Heart right ventricle (tissue), 16 donors: ENCODE data around the gene CNTLN. TPM values are rescaled to one million over a fixed set of nuclear protein-coding genes. Genes with fewer than 3 reads are reported as not detected.

ENCODE experiments used
- ATAC-seq, 8 donors: fragments of 200-7000 bp; cut with Tn5 transposase; one replicate each; pipeline ENCODE4 v1.9.1; 2020; ENCODE audit warnings: mild to moderate bottlenecking in 8 of 8, moderate library complexity in 8 of 8, moderate number of reproducible peaks in 1 of 8
- DNase-seq, 2 donors: peaks; one replicate each; pipeline ENCODE4 v3.0.0-alpha.2; 2020
- H3K27ac ChIP-seq, 10 donors: fragments of 200-600 bp; sonication (generic) in 2 of 10; one replicate each; pipeline versions ENCODE4 v1.5.0 to v1.8.0; 2020 to 2022; ENCODE audit warnings: mild to moderate bottlenecking in 3 of 10
- H3K27me3 ChIP-seq, 7 donors: fragments of 200-600 bp; one replicate each; pipeline ENCODE4 v1.8.0; 2021 to 2022; ENCODE audit warnings: mild to moderate bottlenecking in 2 of 7
- H3K36me3 ChIP-seq, 9 donors: fragments of 200-600 bp; sonication (generic) in 1 of 9; one replicate each; pipeline versions ENCODE4 v1.5.0 to v1.8.0; 2020 to 2022; ENCODE audit warnings: mild to moderate bottlenecking in 2 of 9
- H3K4me1 ChIP-seq, 9 donors: fragments of 200-600 bp; sonication (generic) in 1 of 9; one replicate each; pipeline versions ENCODE4 v1.5.0 to v1.8.0; 2020 to 2022; ENCODE audit warnings: mild to moderate bottlenecking in 4 of 9
- H3K4me3 ChIP-seq, 10 donors: fragments of 200-600 bp; sonication (generic) in 2 of 10; one replicate each; pipeline versions ENCODE4 v1.5.0 to v1.8.0; 2020 to 2022; ENCODE audit warnings: mild to moderate bottlenecking in 7 of 10, moderate library complexity in 2 of 10
- H3K9me3 ChIP-seq, 11 donors: fragments of 200-600 bp in 10 of 11; sonication (generic) in 2 of 11; one replicate each; pipeline versions ENCODE4 v1.5.0 to v1.8.0; 2013 to 2022; ENCODE audit warnings: mild to moderate bottlenecking in 2 of 11, control low read depth in 1 of 11, moderate library complexity in 1 of 11
- CTCF ChIP-seq, 9 donors: fragments of 200-600 bp; sonication (generic) in 2 of 9; IDR thresholded peaks; one replicate each; pipeline versions ENCODE4 v1.5.0 to v1.8.0; 2021 to 2022; ENCODE audit warnings: antibody characterized with exemption in 9 of 9, mild to moderate bottlenecking in 5 of 9, moderate library complexity in 1 of 9
- WGBS, 2 donors: extraction: QIAGEN DNeasy Blood & Tissue Kit; methylation state at CpG; one replicate each; pipeline ENCODE4 v1.1.7; 2013; ENCODE audit warnings: inconsistent platforms in 1 of 2; 5-methylcytosine and 5-hydroxymethylcytosine counted together
- intact Hi-C, 10 donors: fragments of 100-400 bp; cut with DNase I; formaldehyde crosslinking; loops; one replicate each; pipeline versions ENCODE4 v1.11.1 to v1.14.2; 2022
- polyA plus RNA-seq, 2 donors: library from polyadenylated mRNA; stranded (reverse); fragments of 200-250 nt; gene quantifications; one replicate each; pipeline ENCODE4 v1.2.3, GENCODE V29; 2013
- total RNA-seq, 10 donors: library from RNA; stranded (reverse); fragmentation: NEBNext Ultra II Directional in 3 of 10; extraction: Animal tissue kit (Norgen Biotek cat#: 25700) in 3 of 10; gene quantifications; one replicate each; pipeline versions ENCODE4 v1.2.1 to v1.2.4, GENCODE V29; 2021 to 2023
- donor health status: Arrhythmogenic right ventricular cardiomyopathy.
- donor health status: ischemic (EF 13 %, LVEDD 7.1; RV severe dilation, severe dysfunction).
- donor health status: healthy with polysubstance abuse.
- donor health status: DM: no; HTN: yes; CAD: no.
- donor health status: DM: no; HTN: no; CAD: no.
- donor health status: ischemic (EF 25% LVEDD 6.9; RV normal size, moderate dysfunction).
- donor health status: ischemic (EF 25% LVEDD 5.7; RV mildly dilated, moderate dysfunction).
- donor health status: healthy.
- donor health status: DM: yes; HTN: yes; CAD: no.
- donor health status: Ischemic cardiomyopathy.
- donor health status: ischemic (EF 35%, LVEDD 5.7; RV mildly dilated, moderate dysfunction).
- donor health status: nonischemic (EF 11% LVEDD 7.7; RV severe dilation, severe dysfunction).
- donor health status: DM: yes; HTN: yes; CAD: no.
- donor health status: PGD.
- donor health status: ischemic (EF 29% LVEDD 5.4; RV normal size, mild dysfunction).
- donor health status: nonischemic (EF 23%, LVEDD 6.1; RV moderate dilation, normal function).

The CNTLN gene
- total and polyA plus RNA-seq, 12 donors: 1.5 to 3.6 (median 2.2) TPM

GRCh38 chr9:17130725-17131124 is 4.1 kb upstream of the CNTLN start:
- WGBS, 2 donors: 95 to 96% methylated on average over 2 of the region's 2 CpGs
- Histone ChIP-seq H3K36me3 (no peaks in the 10 kb centered on the region), H3K27me3 (peaks cover 0 to 7% (median 0%) of the 10 kb centered on the region in 7 donors), H3K4me3 (no peak overlapping the region), H3K9me3 (no peaks in the 10 kb centered on the region), H3K27ac (no peak overlapping the region), H3K4me1 (peaks cover 0 to 13% (median 6%) of the 10 kb centered on the region in 9 donors)
- ATAC-seq (no peak), DNase-seq (no peak)
- intact Hi-C loops: no loop called here
- TF ChIP-seq CTCF (IDR thresholded peaks at IDR 0.05): no peak

- DNase-seq (no peak), ATAC-seq (no peak)
- H3K9me3 ChIP-seq: no peaks in the 10 kb centered on the region
- intact Hi-C loops: no loop called here
- TF ChIP-seq CTCF (IDR thresholded peaks at IDR 0.05): no peak
- H3K4me1 ChIP-seq: peaks cover 0 to 18% (median 7%) of the 10 kb centered on the region in 9 donors
- peaks cover 0 to 7% (median 0%) of the 10 kb centered on the region in 7 donors for H3K27me3 ChIP-seq
- H3K36me3 ChIP-seq: no peaks in the 10 kb centered on the region
- H3K27ac ChIP-seq: no peak overlapping the region
- H3K4me3 ChIP-seq: no peak overlapping the region
- 82 to 90% methylated on average over 2 of the region's 2 CpGs for WGBS, 2 donors
These were observed 3.3 kb upstream of the CNTLN start for GRCh38 chr9:17131494-17131893.

- H3K36me3 ChIP-seq: no peaks in the 10 kb centered on the region
- no peaks in the 10 kb centered on the region for H3K27me3 ChIP-seq
- DNase-seq (peak; percentile 34 to 40), ATAC-seq (peak; percentile 48 to 82 (median 66))
- H3K27ac ChIP-seq: peak overlapping the region; percentile 25 to 95 (median 88)
- no peak for TF ChIP-seq CTCF (IDR thresholded peaks at IDR 0.05)
- 1% methylated on average over 41 to 44 of the region's 44 CpGs for WGBS, 2 donors
- intact Hi-C loops: no loop called here
- peaks cover 0 to 23% (median 7%) of the 10 kb centered on the region in 9 donors for H3K4me1 ChIP-seq
- H3K4me3 ChIP-seq: peak overlapping the region; percentile 73 to 98 (median 88)
- H3K9me3 ChIP-seq: no peaks in the 10 kb centered on the region
These were observed 688 bp downstream of the CNTLN start for GRCh38 chr9:17135295-17136160.

- Histone ChIP-seq H3K4me3 (no peak overlapping the region), H3K9me3 (no peaks in the 10 kb centered on the region), H3K27ac (no peak overlapping the region), H3K36me3 (no peaks in the 10 kb centered on the region), H3K4me1 (peaks cover 0 to 23% (median 7%) of the 10 kb centered on the region in 9 donors), H3K27me3 (no peaks in the 10 kb centered on the region)
- no peak for TF ChIP-seq CTCF (IDR thresholded peaks at IDR 0.05)
- DNase-seq (no peak), ATAC-seq (no peak)
- intact Hi-C loops: no loop called here
These were observed 2.7 kb downstream of the CNTLN start for GRCh38 chr9:17137566-17137965.
